GM23248 (cell line): Measurements from ENCODE around the gene ZKSCAN4. TPM values are rescaled to one million over a fixed set of nuclear protein-coding genes. Genes with fewer than 3 reads are reported as not detected.

Experiments used
- DNase-seq: peaks from one replicate; pipeline ENCODE4 v3.0.0-alpha.2; 2015
- H2AFZ ChIP-seq: fragments of 200-600 bp; sonication (generic); 2 replicates; pipeline ENCODE4 v1.6.1; 2016; ENCODE audit warnings: antibody characterized with exemption
- H3F3A ChIP-seq: fragments of 200-600 bp; sonication (generic); 2 replicates; pipeline ENCODE4 v1.6.1; 2016; ENCODE audit warnings: mild to moderate bottlenecking, antibody characterized with exemption, mixed run types; ENCODE audit not compliant: insufficient read depth
- H3K27ac ChIP-seq: fragments of 200-600 bp; sonication (generic); 2 replicates; pipeline ENCODE4 v1.5.1; 2016; ENCODE audit warnings: mild to moderate bottlenecking
- H3K27me3 ChIP-seq: fragments of 200-600 bp; sonication (generic); replicated peaks from 2 replicates; pipeline ENCODE4 v1.6.1; 2016; ENCODE audit warnings: mild to moderate bottlenecking; ENCODE audit not compliant: insufficient read depth
- H3K36me3 ChIP-seq: fragments of 200-600 bp; sonication (generic); 2 replicates; pipeline ENCODE4 v1.6.1; 2016; ENCODE audit warnings: low read depth, mild to moderate bottlenecking
- H3K4me1 ChIP-seq: fragments of 200-600 bp; sonication (generic); 2 replicates; pipeline ENCODE4 v1.6.1; 2016; ENCODE audit warnings: mild to moderate bottlenecking; ENCODE audit not compliant: insufficient read depth
- H3K4me2 ChIP-seq: fragments of 200-600 bp; sonication (generic); one replicate; pipeline ENCODE4 v1.6.1; 2016; ENCODE audit warnings: mild to moderate bottlenecking; ENCODE audit not compliant: unreplicated experiment
- H3K4me3 ChIP-seq: fragments of 200-600 bp; sonication (generic); 2 replicates; pipeline ENCODE4 v1.5.1; 2016; ENCODE audit warnings: mild to moderate bottlenecking
- H3K79me2 ChIP-seq: fragments of 200-600 bp; sonication (generic); 2 replicates; pipeline ENCODE4 v1.6.1; 2016; ENCODE audit warnings: mild to moderate bottlenecking; ENCODE audit not compliant: insufficient read depth
- H3K9ac ChIP-seq: fragments of 200-600 bp; sonication (generic); 2 replicates; pipeline ENCODE4 v1.6.1; 2016; ENCODE audit warnings: mild to moderate bottlenecking
- H3K9me2 ChIP-seq: fragments of 200-600 bp; sonication (generic); 2 replicates; pipeline ENCODE4 v1.6.1; 2016; ENCODE audit warnings: mixed run types, mild to moderate bottlenecking, moderate library complexity; ENCODE audit not compliant: insufficient read depth
- H3K9me3 ChIP-seq: fragments of 200-600 bp; sonication (generic); one replicate; pipeline ENCODE4 v1.6.1; 2017; ENCODE audit warnings: low read depth
- H4K20me1 ChIP-seq: fragments of 200-600 bp; sonication (generic); 2 replicates; pipeline ENCODE4 v1.6.0; 2016; ENCODE audit not compliant: insufficient read depth
- EZH2 ChIP-seq: fragments of 200-600 bp; sonication (generic); IDR thresholded peaks from 2 replicates; pipeline ENCODE4 v1.6.1; 2018; ENCODE audit warnings: antibody characterized with exemption, mild to moderate bottlenecking; ENCODE audit not compliant: insufficient read depth, poor library complexity, severe bottlenecking
- EZH2phosphoT487 ChIP-seq: fragments of 200-600 bp; sonication (generic); IDR thresholded peaks from 2 replicates; pipeline ENCODE4 v1.6.1; 2018; ENCODE audit warnings: antibody characterized with exemption, moderate library complexity, mild to moderate bottlenecking, low read depth; ENCODE audit not compliant: insufficient read depth
- WGBS, 2 experiments: methylation state at CpG; one replicate each; pipeline ENCODE4 v1.1.6; 2015 to 2017; ENCODE audit warnings: low lambda C conversion rate in 2 of 2, low coverage in 1 of 2; ENCODE audit errors: missing lambda C conversion rate in 2 of 2; 5-methylcytosine and 5-hydroxymethylcytosine counted together
- in situ Hi-C: fragments of 300-500 bp; cut with MboI; formaldehyde crosslinking; loops from 2 replicates; pipeline ENCODE4 v1.15.0; 2020
- polyA plus RNA-seq: library from polyadenylated mRNA; unstranded; fragments of >200 nt; fragmentation: Nextera tagmentation; extraction: Ambion mirVana; gene quantifications from 2 replicates; pipeline ENCODE4 v1.2.1, GENCODE V29; 2016
- total RNA-seq: library from RNA; depleted of rRNA; stranded (reverse); fragments of >200 nt; shearing (Covaris generic); gene quantifications from 2 replicates; pipeline ENCODE4 v1.2.3, GENCODE V29; 2014

The ZKSCAN4 gene
- total and polyA plus RNA-seq, 2 experiments from 2014 or later = 3.5 to 4.2 TPM

GRCh38 chr6:28213213-28213523 lies 38.9 kb downstream of the ZKSCAN4 start:
- 3 to 5% methylated on average over 2 of the region's 2 CpGs for WGBS, 2 experiments
- no peak overlapping the region for H3K27ac ChIP-seq
- H3K4me3 ChIP-seq = peak overlapping the region; percentile 70

GRCh38 chr6:28212510-28213212 lies 39.4 kb downstream of the ZKSCAN4 start:
- Histone ChIP-seq H3K9me2 (no peaks in the 10 kb centered on the region), H3K4me3 (peak overlapping the region; percentile 70), H3K79me2 (no peaks in the 10 kb centered on the region), H3K4me1 (peaks cover 7% of the 10 kb centered on the region), H3K27me3 (peaks cover 43% of the 10 kb centered on the region), H3K9ac (peak overlapping the region; percentile 39), H3K9me3 (no peaks in the 10 kb centered on the region), H3F3A (peaks cover 14% of the 10 kb centered on the region), H3K27ac (no peak overlapping the region), H3K4me2 (peak overlapping the region; percentile 86), H3K36me3 (no peaks in the 10 kb centered on the region), H2AFZ (peak overlapping the region; percentile 70), H4K20me1 (no peaks in the 10 kb centered on the region)
- 1% methylated on average over 21 of the region's 21 CpGs for WGBS, 2 experiments
- in situ Hi-C loops = no loop called here
- DNase-seq = peak; percentile 87
- TF ChIP-seq EZH2phosphoT487 (no peak), EZH2 (no peak)

More at GRCh38 chr6:28213213-28213523, 38.9 kb downstream of the ZKSCAN4 start:
- TF ChIP-seq EZH2phosphoT487 = no peak
- no peak for TF ChIP-seq EZH2
- H3K4me1 ChIP-seq = peaks cover 7% of the 10 kb centered on the region
- no peaks in the 10 kb centered on the region for H3K36me3 ChIP-seq
- H2AFZ ChIP-seq = no peak overlapping the region
- no peaks in the 10 kb centered on the region for H3K79me2 ChIP-seq
- no peaks in the 10 kb centered on the region for H3K9me2 ChIP-seq
- in situ Hi-C loops = no loop called here
- H3K27me3 ChIP-seq = peaks cover 38% of the 10 kb centered on the region
- no peaks in the 10 kb centered on the region for H4K20me1 ChIP-seq
- peak overlapping the region; percentile 86 for H3K4me2 ChIP-seq
- H3F3A ChIP-seq = peaks cover 14% of the 10 kb centered on the region
- H3K9me3 ChIP-seq = no peaks in the 10 kb centered on the region
- no peak for DNase-seq
- no peak overlapping the region for H3K9ac ChIP-seq

- Histone ChIP-seq H3K4me1 (peaks cover 7% of the 10 kb centered on the region), H3K9ac (peak overlapping the region; percentile 39), H3K79me2 (no peaks in the 10 kb centered on the region), H3K27me3 (peaks cover 48% of the 10 kb centered on the region), H3K4me3 (peak overlapping the region; percentile 70), H4K20me1 (no peaks in the 10 kb centered on the region), H3K27ac (no peak overlapping the region), H2AFZ (peak overlapping the region; percentile 70), H3F3A (peaks cover 14% of the 10 kb centered on the region), H3K36me3 (no peaks in the 10 kb centered on the region), H3K9me2 (no peaks in the 10 kb centered on the region), H3K9me3 (no peaks in the 10 kb centered on the region), H3K4me2 (peak overlapping the region; percentile 86)
- 9 to 17% methylated on average over 16 of the region's 16 CpGs for WGBS, 2 experiments
- DNase-seq = no peak
- in situ Hi-C loops = no loop called here
- TF ChIP-seq EZH2phosphoT487 (no peak), EZH2 (no peak)
Measured at GRCh38 chr6:28211840-28212509, 40.1 kb downstream of the ZKSCAN4 start.

- no peak overlapping the region for H3K4me2 ChIP-seq
- no peaks in the 10 kb centered on the region for H3K79me2 ChIP-seq
- no peak for DNase-seq
- no peaks in the 10 kb centered on the region for H3K36me3 ChIP-seq
- TF ChIP-seq EZH2phosphoT487 (no peak), EZH2 (no peak)
- H3K9me3 ChIP-seq = no peaks in the 10 kb centered on the region
- 49 to 51% methylated on average over 7 of the region's 7 CpGs for WGBS, 2 experiments
- H2AFZ ChIP-seq = no peak overlapping the region
- H3K27me3 ChIP-seq = peaks cover 64% of the 10 kb centered on the region
- peaks cover 14% of the 10 kb centered on the region for H3F3A ChIP-seq
- no peaks in the 10 kb centered on the region for H3K9me2 ChIP-seq
- H3K27ac ChIP-seq = no peak overlapping the region
- in situ Hi-C loops = no loop called here
- no peaks in the 10 kb centered on the region for H4K20me1 ChIP-seq
- H3K4me3 ChIP-seq = no peak overlapping the region
- no peak overlapping the region for H3K9ac ChIP-seq
- peaks cover 7% of the 10 kb centered on the region for H3K4me1 ChIP-seq
Measured at GRCh38 chr6:28209753-28210535, 42.1 kb downstream of the ZKSCAN4 start.
